GM12874 (cell line): ENCODE data around the gene C2CD2.

Experiments
- CTCF ChIP-seq: IDR thresholded peaks from 2 replicates; pipeline ENCODE4 v1.5.1; 2011; ENCODE audit warnings: low read depth, mild to moderate bottlenecking, control low read depth, low read length, moderate library complexity; ENCODE audit not compliant: insufficient read depth

C2CD2 gene

GRCh38 chr21:41953831-41954653 lies at the start of gene C2CD2:
Gene C2CD2 (minus strand): TSS chr21:41954018. CDS start chr21:41953648, 370 bp downstream.
- no peak for TF ChIP-seq CTCF

GRCh38 chr21:42003051-42003461 lies 49.2 kb upstream of the C2CD2 start:
- no peak for TF ChIP-seq CTCF

GRCh38 chr21:42002421-42002958 lies 48.7 kb upstream of the C2CD2 start:
- TF ChIP-seq CTCF, result no peak

- TF ChIP-seq CTCF, result no peak
These were observed 48.0 kb upstream of the C2CD2 start for GRCh38 chr21:42001781-42002180.

- TF ChIP-seq CTCF, result no peak
These were observed 47.1 kb upstream of the C2CD2 start for GRCh38 chr21:42000908-42001307.

- TF ChIP-seq CTCF, result no peak
These were observed 43.8 kb upstream of the C2CD2 start for GRCh38 chr21:41997657-41998056.

GRCh38 chr21:41995577-41995976 lies 41.8 kb upstream of the C2CD2 start:
- TF ChIP-seq CTCF, result no peak
